ENCODE data around the gene MOV10. TPM values are rescaled to one million over a fixed set of nuclear protein-coding genes. Genes with fewer than 3 reads are reported as not detected.
A peak's percentile ranks its signal among the peaks of the same experiment; 100 is the strongest.

MOV10 gene
- total RNA-seq, 1 donor from 2014 or later: 10.3 TPM

GRCh38 chr1:112686835-112687234 lies 12.4 kb downstream of the MOV10 start:
- FAIRE-seq (no peak), DNase-seq (ENCODE audit: low read depth) (no peak)
- no peak for TF ChIP-seq CTCF (IDR thresholded peaks at IDR 0.05; ENCODE audit: insufficient read depth, low read length, severe bottlenecking)
- peaks cover 11% of the 10 kb centered on the region for H3K36me3 ChIP-seq (ENCODE audit: control insufficient read depth, insufficient read depth, low read length)
- H3K4me3 ChIP-seq (ENCODE audit: low read depth, low read length): no peak overlapping the region
- no peaks in the 10 kb centered on the region for H3K27me3 ChIP-seq (ENCODE audit: control insufficient read depth, insufficient read depth, low read length)

GRCh38 chr1:112687361-112687760 lies 12.9 kb downstream of the MOV10 start:
- TF ChIP-seq CTCF (IDR thresholded peaks at IDR 0.05; ENCODE audit: insufficient read depth, low read length, severe bottlenecking): no peak
- peaks cover 14% of the 10 kb centered on the region for H3K36me3 ChIP-seq (ENCODE audit: control insufficient read depth, insufficient read depth, low read length)
- FAIRE-seq (peak; percentile 93), DNase-seq (ENCODE audit: low read depth) (peak; percentile 99)
- no peaks in the 10 kb centered on the region for H3K27me3 ChIP-seq (ENCODE audit: control insufficient read depth, insufficient read depth, low read length)
- H3K4me3 ChIP-seq (ENCODE audit: low read depth, low read length): no peak overlapping the region

GRCh38 chr1:112687785-112688496 lies 13.5 kb downstream of the MOV10 start:
- DNase-seq (ENCODE audit: low read depth) (no peak), FAIRE-seq (no peak)
- Histone ChIP-seq H3K36me3 (ENCODE audit: control insufficient read depth, insufficient read depth, low read length) (peaks cover 20% of the 10 kb centered on the region), H3K4me3 (ENCODE audit: low read depth, low read length) (no peak overlapping the region), H3K27me3 (ENCODE audit: control insufficient read depth, insufficient read depth, low read length) (no peaks in the 10 kb centered on the region)
- no peak for TF ChIP-seq CTCF (IDR thresholded peaks at IDR 0.05; ENCODE audit: insufficient read depth, low read length, severe bottlenecking)

- Histone ChIP-seq H3K27me3 (ENCODE audit: control insufficient read depth, insufficient read depth, low read length) (no peaks in the 10 kb centered on the region), H3K4me3 (ENCODE audit: low read depth, low read length) (no peak overlapping the region), H3K36me3 (ENCODE audit: control insufficient read depth, insufficient read depth, low read length) (peaks cover 23% of the 10 kb centered on the region)
- no peak for DNase-seq (ENCODE audit: low read depth)
- no peak for FAIRE-seq
- TF ChIP-seq CTCF (IDR thresholded peaks at IDR 0.05; ENCODE audit: insufficient read depth, low read length, severe bottlenecking): no peak
Observed at GRCh38 chr1:112688781-112689193, 14.3 kb downstream of the MOV10 start.

- FAIRE-seq (no peak), DNase-seq (ENCODE audit: low read depth) (no peak)
- peaks cover 27% of the 10 kb centered on the region for H3K36me3 ChIP-seq (ENCODE audit: control insufficient read depth, insufficient read depth, low read length)
- TF ChIP-seq CTCF (IDR thresholded peaks at IDR 0.05; ENCODE audit: insufficient read depth, low read length, severe bottlenecking): no peak
- no peak overlapping the region for H3K4me3 ChIP-seq (ENCODE audit: low read depth, low read length)
- H3K27me3 ChIP-seq (ENCODE audit: control insufficient read depth, insufficient read depth, low read length): no peaks in the 10 kb centered on the region
Observed at GRCh38 chr1:112689196-112689841, 14.9 kb downstream of the MOV10 start.

Data from bronchial epithelial cell (primary cell).